ENCODE results near the gene DLGAP1. TPM values are rescaled to one million over a fixed set of nuclear protein-coding genes. Genes with fewer than 3 reads are reported as not detected.

Gene DLGAP1
- total and polyA plus RNA-seq, 2 of the 8 experiments (the other 6 are each of a cell fraction or from before 2014, with no cell fraction given): 11.8 to 16.9 TPM

GRCh38 chr18:3447895-3448837 is 1006.9 kb downstream of the DLGAP1 start (continued):
- TF ChIP-seq MAX (IDR thresholded peaks at IDR 0.05): peak; percentile 66; the same call in 1 of the 2 replicates
- TF ChIP-seq SIX5 (IDR thresholded peaks at IDR 0.05; ENCODE audit: low read depth, low read length): no peak
- no peak for TF ChIP-seq CTBP2 (IDR thresholded peaks at IDR 0.05; ENCODE audit: borderline replicate concordance, insufficient read depth, insufficient read length, low read length)
